Epithelial cell of esophagus (primary cell): ENCODE data around the gene ARHGAP26.

Source experiments
- DNase-seq: peaks from one replicate; pipeline ENCODE4 v3.0.0; 2010; ENCODE audit warnings: low read depth
- H3K4me3 ChIP-seq: 2 replicates; pipeline ENCODE4 v1.5.1; 2011; ENCODE audit warnings: mild to moderate bottlenecking, low read length, control low read depth
- CTCF ChIP-seq: IDR thresholded peaks from 2 replicates; pipeline ENCODE4 v1.5.1; 2011; ENCODE audit warnings: low read depth, mild to moderate bottlenecking, low read length, control low read depth, inconsistent platforms; ENCODE audit not compliant: insufficient read depth; ENCODE audit errors: missing control alignments

Gene ARHGAP26

GRCh38 chr5:142833517-142834449 is 63.6 kb downstream of the ARHGAP26 start:
- no peak for TF ChIP-seq CTCF
- no peak for DNase-seq
- H3K4me3 ChIP-seq = no peak overlapping the region

- no peak overlapping the region for H3K4me3 ChIP-seq
- DNase-seq = no peak
- TF ChIP-seq CTCF = no peak
Observed at GRCh38 chr5:142834504-142834903, 64.3 kb downstream of the ARHGAP26 start.

GRCh38 chr5:142835540-142835939 is 65.4 kb downstream of the ARHGAP26 start:
- no peak for DNase-seq
- H3K4me3 ChIP-seq = no peak overlapping the region
- TF ChIP-seq CTCF = no peak

GRCh38 chr5:142836048-142836447 is 65.9 kb downstream of the ARHGAP26 start:
- H3K4me3 ChIP-seq = no peak overlapping the region
- no peak for TF ChIP-seq CTCF
- DNase-seq = no peak

GRCh38 chr5:142837081-142837725 is 67.0 kb downstream of the ARHGAP26 start:
- no peak for TF ChIP-seq CTCF
- DNase-seq = no peak
- no peak overlapping the region for H3K4me3 ChIP-seq

- H3K4me3 ChIP-seq = no peak overlapping the region
- no peak for TF ChIP-seq CTCF
- no peak for DNase-seq
Observed at GRCh38 chr5:142838845-142839244, 68.7 kb downstream of the ARHGAP26 start.
